K562 (cell line): Measurements from ENCODE around the gene MGAT4B. TPM values are rescaled to one million over a fixed set of nuclear protein-coding genes. Genes with fewer than 3 reads are reported as not detected.

Experiments used
- ATAC-seq: fragments of 200-7000 bp; cut with Tn5 transposase; 3 replicates; pipeline ENCODE4 v1.9.1; 2020; ENCODE audit warnings: moderate library complexity
- BruUV-seq: library from RNA; stranded (reverse); fragments of 400-500 nt; replicated peaks from 2 replicates; lab custom pipeline; 2021; lab: Mats Ljungman, UMichigan
- CTCF ChIA-PET: fragments of 300-600 bp; formaldehyde crosslinking; extraction: SDS; loops from one replicate; lab custom pipeline; 2021; ENCODE audit warnings: low intra/inter-chr PET ratio; lab: Yijun Ruan, JAX
- POLR2A ChIA-PET: fragments of 300-600, 350-650 bp; sonication (Branson Sonifier 250); formaldehyde crosslinking; extraction: SDS; loops from one replicate; lab custom pipeline; 2021; ENCODE audit warnings: antibody characterized with exemption, inconsistent platforms; lab: Yijun Ruan, JAX
- DNase-seq, 4 experiments: peaks; one replicate each; pipeline versions ENCODE4 v3.0.0 to v3.0.0-alpha.2; 2011 to 2018; ENCODE audit warnings: low spot score in 3 of 4, mixed read lengths in 3 of 4; ENCODE audit errors: extremely low read depth in 1 of 4
- FAIRE-seq: peaks from 2 replicates; lab custom pipeline; 2011; peaks lifted over from hg19 to GRCh38; lab: Jason Lieb, UNC
- H2AFZ ChIP-seq: 2 replicates; pipeline ENCODE4 v1.6.0; 2011; ENCODE audit warnings: low read depth, low read length, control low read depth, inconsistent platforms
- H3K27ac ChIP-seq: fragments of 200-600 bp; 3 replicates; pipeline ENCODE4 v1.8.0; 2011; ENCODE audit warnings: low read depth, mild to moderate bottlenecking, control low read depth, inconsistent platforms, low read length, moderate library complexity, mixed read lengths; ENCODE audit errors: extremely low read depth
- H3K27me3 ChIP-seq, 2 experiments: fragments of 300-600 bp in 1 of 2; 2 replicates in 1 of 2; 3 replicates in 1 of 2; pipeline versions ENCODE4 v1.6.0 to v1.8.0; 2011; ENCODE audit warnings: inconsistent platforms in 2 of 2, low read length in 2 of 2, mild to moderate bottlenecking in 1 of 2, mixed read lengths in 1 of 2, moderate library complexity in 1 of 2; ENCODE audit not compliant: control insufficient read depth in 2 of 2, insufficient read depth in 2 of 2
- H3K36me3 ChIP-seq: fragments of 300-600 bp; 3 replicates; pipeline ENCODE4 v1.8.0; 2011; ENCODE audit warnings: mild to moderate bottlenecking, low read length, inconsistent platforms; ENCODE audit not compliant: control insufficient read depth, insufficient read depth
- H3K4me1 ChIP-seq, 2 experiments: fragments of 200-600 bp in 1 of 2; replicated peaks in 1 of 2; 2 replicates in 1 of 2; 3 replicates in 1 of 2; pipeline versions ENCODE4 v1.5.1 to v1.8.0; 2011; ENCODE audit warnings: inconsistent platforms in 2 of 2, low read length in 2 of 2, mild to moderate bottlenecking in 1 of 2, mixed read lengths in 1 of 2, moderate library complexity in 1 of 2; ENCODE audit not compliant: control insufficient read depth in 2 of 2, insufficient read depth in 2 of 2
- H3K4me2 ChIP-seq: 2 replicates; pipeline ENCODE4 v1.6.1; 2011; ENCODE audit warnings: low read length, control low read depth, inconsistent platforms, mixed read lengths; ENCODE audit not compliant: insufficient read depth
- H3K4me3 ChIP-seq: fragments of 200-600 bp; sonication (generic), shearing (Covaris generic); 2 replicates; pipeline ENCODE4 v1.5.1; 2016; ENCODE audit warnings: control low read depth, inconsistent platforms
- H3K79me2 ChIP-seq: fragments of 200-600 bp; 3 replicates; pipeline ENCODE4 v1.8.0; 2011; ENCODE audit warnings: low read length, inconsistent platforms; ENCODE audit not compliant: control insufficient read depth, insufficient read depth
- H3K9ac ChIP-seq, 2 experiments: 2 replicates each; pipeline versions ENCODE4 v1.6.0 to v1.6.1; 2011; ENCODE audit warnings: low read depth in 2 of 2, low read length in 2 of 2, control low read depth in 1 of 2, inconsistent platforms in 1 of 2, mild to moderate bottlenecking in 1 of 2, mixed read lengths in 1 of 2; ENCODE audit not compliant: insufficient read depth in 1 of 2
- H3K9me1 ChIP-seq: one replicate; pipeline ENCODE4 v1.6.0; 2011; ENCODE audit warnings: inconsistent platforms, mild to moderate bottlenecking, low read length, moderate library complexity; ENCODE audit not compliant: control insufficient read depth, insufficient read depth
- H3K9me3 ChIP-seq: replicated peaks from 2 replicates; pipeline ENCODE4 v1.5.1; 2011; ENCODE audit warnings: low read depth, low read length, inconsistent platforms; ENCODE audit not compliant: control insufficient read depth, insufficient read depth
- H4K20me1 ChIP-seq: replicated peaks from 2 replicates; pipeline ENCODE4 v1.6.1; 2011; ENCODE audit warnings: low read length, inconsistent platforms, mixed read lengths; ENCODE audit not compliant: control insufficient read depth, insufficient read depth
- GATA2 ChIP-seq: sonication (generic); formaldehyde crosslinking; IDR thresholded peaks from 2 replicates; pipeline ENCODE4 v1.4.0; 2020; ENCODE audit warnings: mild to moderate bottlenecking, missing genetic modification reagents
- HNRNPH1 ChIP-seq: fragments of 200-400 bp; formaldehyde crosslinking; optimal IDR thresholded peaks from 2 replicates; pipeline ENCODE3; 2017; ENCODE audit warnings: low read depth, mild to moderate bottlenecking, low read length, moderate library complexity
- KAT8 ChIP-seq: fragments of 450-650 bp; IDR thresholded peaks from 2 replicates; pipeline ENCODE4 v1.6.1; 2016; ENCODE audit warnings: low read depth, mild to moderate bottlenecking
- KLF1 ChIP-seq: fragments of 450-650 bp; IDR thresholded peaks from 2 replicates; pipeline ENCODE4 v1.6.1; 2016; ENCODE audit warnings: missing genetic modification characterization, missing compliant biosample characterization
- POLR2G ChIP-seq: fragments of 200-400 bp; formaldehyde crosslinking; IDR thresholded peaks from 2 replicates; pipeline ENCODE4 v1.6.1; 2017; ENCODE audit warnings: low read depth, mild to moderate bottlenecking, antibody characterized with exemption, low read length, moderate library complexity
- U2AF1 ChIP-seq: fragments of 200-400 bp; formaldehyde crosslinking; optimal IDR thresholded peaks from 2 replicates; pipeline ENCODE3; 2017; ENCODE audit warnings: mild to moderate bottlenecking, low read depth, low read length, moderate library complexity
- ZNF146 ChIP-seq: IDR thresholded peaks from one replicate; pipeline ENCODE4 v1.6.1; 2018; ENCODE audit warnings: missing compliant biosample characterization; ENCODE audit not compliant: unreplicated experiment
- ZNF217 ChIP-seq: sonication (generic); formaldehyde crosslinking; IDR thresholded peaks from 2 replicates; pipeline ENCODE4 v1.8.0; 2022; ENCODE audit warnings: mild to moderate bottlenecking, missing genetic modification reagents
- ZNF23 ChIP-seq: fragments of 250-450 bp; sonication (Bioruptor Pico); IDR thresholded peaks from 2 replicates; pipeline ENCODE4 v1.4.0; 2020; ENCODE audit warnings: mild to moderate bottlenecking
- ZNF354B ChIP-seq: fragments of 250-450 bp; sonication (Bioruptor Pico); IDR thresholded peaks from 2 replicates; pipeline ENCODE4 v1.4.0; 2020
- WGBS: fragments of 100-300 bp; shearing (Covaris generic); methylation state at CpG from one replicate; pipeline ENCODE4 v1.1.6; 2016; ENCODE audit warnings: low coverage, mixed read lengths; ENCODE audit not compliant: insufficient coverage; ENCODE audit errors: missing lambda C conversion rate; 5-methylcytosine and 5-hydroxymethylcytosine counted together
- in situ Hi-C: fragments of 300-500 bp; cut with MboI; formaldehyde crosslinking; loops from 4 replicates; pipeline ENCODE4 v1.15.0; 2018; ENCODE audit warnings: inconsistent platforms, mixed read lengths
- intact Hi-C: fragments of 100-400 bp; cut with micrococcal nuclease; formaldehyde crosslinking; loops from 2 replicates; pipeline ENCODE4 v1.14.2; 2022
- polyA plus RNA-seq, 8 experiments: library from polyadenylated mRNA; depleted of rRNA in 4 of 8; stranded (reverse) in 5 of 8; unstranded in 3 of 8; fragments of >200 nt; fragmentation: Nextera tagmentation in 2 of 8; fragmentation: Illumina TruSeq in 1 of 8; extraction: Ambion mirVana in 2 of 8; extraction: Trizol in 1 of 8; gene quantifications; 2 replicates each; pipeline versions ENCODE4 v1.2.1 to v1.2.3, GENCODE V29; 2011 to 2014; ENCODE audit warnings: inconsistent platforms in 1 of 8, missing spikeins in 1 of 8
- total RNA-seq, 7 experiments: library from RNA; depleted of rRNA in 6 of 7; stranded (reverse); fragments of >200 nt in 6 of 7; fragmentation: Illumina TruSeq in 2 of 7; extraction: Trizol in 2 of 7; gene quantifications; 2 replicates each; pipeline versions ENCODE4 v1.2.1 to v1.2.3, GENCODE V29; 2011 to 2021; ENCODE audit warnings: low replicate concordance in 1 of 7
- TF ChIP-seq, protein P1 (sequence below), 3 experiments: fragments of 200-800 bp in 1 of 3; sonication (Bioruptor generic) in 1 of 3; sonication (generic) in 1 of 3; formaldehyde crosslinking in 1 of 3; IDR thresholded peaks; 2 replicates each; pipeline versions ENCODE4 v1.6.1 to v1.8.0; 2016 to 2022; ENCODE audit warnings: mild to moderate bottlenecking in 2 of 3, missing compliant biosample characterization in 2 of 3, missing genetic modification characterization in 2 of 3, missing genetic modification reagents in 1 of 3
- TF ChIP-seq, protein P2 (sequence below): sonication (generic); formaldehyde crosslinking; IDR thresholded peaks from 2 replicates; pipeline ENCODE4 v1.8.1; 2023; ENCODE audit warnings: mild to moderate bottlenecking, missing genetic modification reagents

Gene MGAT4B
- total and polyA plus RNA-seq, 9 of the 15 experiments (the other 6 are each of a cell fraction or from before 2014, with no cell fraction given), result 0.34 to 133 (median 75.4) TPM

DNA sequence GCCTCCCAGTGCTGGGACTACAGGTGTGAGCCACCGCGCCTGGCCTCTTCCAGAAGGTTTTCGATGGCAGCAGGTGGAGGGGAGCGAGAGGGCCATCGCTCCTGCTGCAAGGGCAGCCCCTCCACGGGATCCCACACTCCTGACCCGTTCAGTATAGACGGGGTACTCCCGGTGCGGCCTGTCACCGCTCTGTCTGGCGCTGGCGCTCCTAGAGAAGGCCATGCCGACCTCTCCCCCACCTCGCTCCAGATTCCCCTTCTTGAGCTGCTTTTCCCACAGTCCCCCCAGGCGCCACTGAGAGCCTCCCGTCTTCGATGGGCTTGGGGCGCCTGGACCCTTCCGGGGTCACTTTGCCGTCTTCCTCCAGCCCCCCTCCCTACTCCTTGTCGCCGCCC is 9.7 kb upstream of the MGAT4B start:
- no peak for ATAC-seq
- Histone ChIP-seq H3K4me1 (peaks cover 32 to 68% of the 10 kb centered on the region in 2 experiments), H2AFZ (no peak overlapping the region), H3K4me3 (no peak overlapping the region), H3K27ac (no peak overlapping the region), H3K36me3 (peaks cover 38% of the 10 kb centered on the region; the same call in 2 of the 3 replicates), H3K27me3 (no peaks in the 10 kb centered on the region), H4K20me1 (peaks cover 4% of the 10 kb centered on the region; the same call in 1 of the 2 replicates), H3K79me2 (peaks cover 68% of the 10 kb centered on the region), H3K9me3 (no peaks in the 10 kb centered on the region), H3K9me1 (no peaks in the 10 kb centered on the region), H3K4me2 (no peak overlapping the region), H3K9ac (no peak overlapping the region)
- WGBS, result 100% methylated on average over 13 of the region's 23 CpGs
- CTCF ChIA-PET, result no interaction called here
- in situ Hi-C loops, result no loop called here
- intact Hi-C loops, result no loop called here
- BruUV-seq, result no TSS peak
- FAIRE-seq, result no peak
- POLR2A ChIA-PET, result interaction anchor here (0.7 to 1.6 kb wide), 2 partner anchors 11 to 27 kb away, joined by 3 to 4 read pairs; no protein-coding TSS in a partner anchor
- no peak for DNase-seq
- TF ChIP-seq U2AF1, result no peak
- 0 out of 2 replicates have a peak, but pooled peaks have one; percentile 4 for TF ChIP-seq POLR2G
- TF ChIP-seq ZNF217 (CRISPR knock-in tag), result no peak
- TF ChIP-seq KAT8, result no peak
- TF ChIP-seq ZNF354B, result no peak
- no peak for TF ChIP-seq GATA2 (CRISPR knock-in tag)
- TF ChIP-seq, protein P1, sequence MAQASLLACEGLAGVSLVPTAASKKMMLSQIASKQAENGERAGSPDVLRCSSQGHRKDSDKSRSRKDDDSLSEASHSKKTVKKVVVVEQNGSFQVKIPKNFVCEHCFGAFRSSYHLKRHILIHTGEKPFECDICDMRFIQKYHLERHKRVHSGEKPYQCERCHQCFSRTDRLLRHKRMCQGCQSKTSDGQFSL (CRISPR knock-in tag; IDR thresholded peaks at IDR 0.05), result no peak
- TF ChIP-seq, protein P1 (tag; IDR thresholded peaks at IDR 0.05), result no peak
- no peak for TF ChIP-seq KLF1 (tag)
- TF ChIP-seq ZNF146 (CRISPR knock-in tag), result no peak
- no peak for TF ChIP-seq ZNF23 (CRISPR knock-in tag)
- TF ChIP-seq, protein P2, sequence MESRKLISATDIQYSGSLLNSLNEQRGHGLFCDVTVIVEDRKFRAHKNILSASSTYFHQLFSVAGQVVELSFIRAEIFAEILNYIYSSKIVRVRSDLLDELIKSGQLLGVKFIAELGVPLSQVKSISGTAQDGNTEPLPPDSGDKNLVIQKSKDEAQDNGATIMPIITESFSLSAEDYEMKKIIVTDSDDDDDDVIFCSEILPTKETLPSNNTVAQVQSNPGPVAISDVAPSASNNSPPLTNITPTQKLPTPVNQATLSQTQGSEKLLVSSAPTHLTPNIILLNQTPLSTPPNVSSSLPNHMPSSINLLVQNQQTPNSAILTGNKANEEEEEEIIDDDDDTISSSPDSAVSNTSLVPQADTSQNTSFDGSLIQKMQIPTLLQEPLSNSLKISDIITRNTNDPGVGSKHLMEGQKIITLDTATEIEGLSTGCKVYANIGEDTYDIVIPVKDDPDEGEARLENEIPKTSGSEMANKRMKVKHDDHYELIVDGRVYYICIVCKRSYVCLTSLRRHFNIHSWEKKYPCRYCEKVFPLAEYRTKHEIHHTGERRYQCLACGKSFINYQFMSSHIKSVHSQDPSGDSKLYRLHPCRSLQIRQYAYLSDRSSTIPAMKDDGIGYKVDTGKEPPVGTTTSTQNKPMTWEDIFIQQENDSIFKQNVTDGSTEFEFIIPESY (CRISPR knock-in tag), result peak; percentile 64
- TF ChIP-seq HNRNPH1, result no peak
